Loucy (cell line): ENCODE measurements around the gene ARAP3.

Source experiments
- EZH2phosphoT487 ChIP-seq: fragments of 200-600 bp; IDR thresholded peaks from 2 replicates; pipeline ENCODE4 v1.6.1; 2018; ENCODE audit warnings: antibody characterized with exemption, mild to moderate bottlenecking, moderate library complexity, borderline replicate concordance
- TF ChIP-seq, protein P1 (sequence below): fragments of 200-600 bp; sonication (generic); conservative IDR thresholded peaks from 2 replicates; pipeline ENCODE4 v1.5.1; 2014; ENCODE audit warnings: mild to moderate bottlenecking, antibody characterized with exemption, low read length

GRCh38 chr5:141716009-141716408 lies 34.0 kb upstream of the ARAP3 start:
- TF ChIP-seq, protein P1, sequence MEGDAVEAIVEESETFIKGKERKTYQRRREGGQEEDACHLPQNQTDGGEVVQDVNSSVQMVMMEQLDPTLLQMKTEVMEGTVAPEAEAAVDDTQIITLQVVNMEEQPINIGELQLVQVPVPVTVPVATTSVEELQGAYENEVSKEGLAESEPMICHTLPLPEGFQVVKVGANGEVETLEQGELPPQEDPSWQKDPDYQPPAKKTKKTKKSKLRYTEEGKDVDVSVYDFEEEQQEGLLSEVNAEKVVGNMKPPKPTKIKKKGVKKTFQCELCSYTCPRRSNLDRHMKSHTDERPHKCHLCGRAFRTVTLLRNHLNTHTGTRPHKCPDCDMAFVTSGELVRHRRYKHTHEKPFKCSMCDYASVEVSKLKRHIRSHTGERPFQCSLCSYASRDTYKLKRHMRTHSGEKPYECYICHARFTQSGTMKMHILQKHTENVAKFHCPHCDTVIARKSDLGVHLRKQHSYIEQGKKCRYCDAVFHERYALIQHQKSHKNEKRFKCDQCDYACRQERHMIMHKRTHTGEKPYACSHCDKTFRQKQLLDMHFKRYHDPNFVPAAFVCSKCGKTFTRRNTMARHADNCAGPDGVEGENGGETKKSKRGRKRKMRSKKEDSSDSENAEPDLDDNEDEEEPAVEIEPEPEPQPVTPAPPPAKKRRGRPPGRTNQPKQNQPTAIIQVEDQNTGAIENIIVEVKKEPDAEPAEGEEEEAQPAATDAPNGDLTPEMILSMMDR, result no peak
- TF ChIP-seq EZH2phosphoT487, result no peak
